GM19395 (cell line): ENCODE measurements around the gene APOL4.
"Not testable (repeated sequence)": the region's sequence is repeated elsewhere in the genome, so short reads cannot be mapped to it uniquely, and the experiment has no call there.

Experiments
- ATAC-seq: cut with Tn5 transposase; IDR thresholded peaks from one replicate; pipeline ENCODE4 v1.9.1; 2021; ENCODE audit warnings: mild to moderate bottlenecking, moderate library complexity; ENCODE audit not compliant: unreplicated experiment

APOL4 gene

DNA sequence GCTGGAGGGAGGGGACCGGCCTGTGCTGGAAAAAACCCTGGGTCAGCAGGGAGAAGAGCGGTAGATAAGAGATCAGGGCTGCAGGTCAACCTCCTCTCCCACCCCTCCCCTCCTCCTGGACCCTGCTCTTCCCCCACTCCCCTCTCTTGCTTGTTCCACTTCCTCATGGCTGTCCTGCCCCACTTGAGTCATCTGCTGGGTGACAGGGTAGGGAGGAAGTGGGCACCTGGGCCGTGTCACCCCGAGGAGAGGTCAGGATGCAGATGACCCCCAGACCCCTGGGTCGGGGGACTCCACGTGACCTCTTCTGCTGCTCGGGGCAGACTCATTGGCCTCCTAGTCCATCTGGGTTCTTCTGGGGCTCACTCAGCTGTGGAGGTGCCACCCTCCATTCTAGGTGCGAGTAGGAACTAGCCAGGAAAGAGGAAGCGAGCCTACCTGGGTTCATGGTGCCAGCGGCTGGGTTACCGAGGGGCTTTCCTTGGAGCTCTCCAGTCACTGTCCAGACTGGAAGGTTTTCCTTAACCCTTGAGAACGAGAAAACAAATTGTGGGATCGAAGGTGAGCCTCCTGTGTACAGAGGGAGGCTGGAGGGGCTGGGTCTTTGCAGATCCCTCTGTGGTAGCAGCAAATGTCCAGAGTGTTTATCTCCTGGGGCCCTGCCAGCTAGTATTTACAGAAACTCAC lies 31.2 kb upstream of the APOL4 start:
- no peak for ATAC-seq

DNA sequence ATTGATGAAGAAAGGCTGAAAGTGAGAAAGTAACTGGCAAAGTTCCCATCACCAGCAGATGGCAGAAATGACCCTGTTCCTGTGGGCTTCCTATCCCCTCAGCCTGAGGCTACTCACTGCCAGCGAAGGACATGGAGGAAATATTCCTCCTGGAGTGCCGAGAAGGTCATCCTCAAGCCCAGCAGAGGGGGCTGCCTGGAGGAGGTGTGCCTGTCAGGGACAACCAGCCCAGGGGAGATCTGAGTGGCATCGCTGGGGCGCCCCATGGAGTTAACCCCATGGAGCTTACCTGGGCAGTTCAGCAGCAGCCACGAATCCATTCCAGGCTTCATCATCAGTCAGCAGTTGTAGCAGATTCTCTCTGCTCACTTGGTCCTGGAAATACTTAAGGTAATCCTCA lies 29.4 kb upstream of the APOL4 start:
- not testable (repeated sequence) for ATAC-seq

DNA sequence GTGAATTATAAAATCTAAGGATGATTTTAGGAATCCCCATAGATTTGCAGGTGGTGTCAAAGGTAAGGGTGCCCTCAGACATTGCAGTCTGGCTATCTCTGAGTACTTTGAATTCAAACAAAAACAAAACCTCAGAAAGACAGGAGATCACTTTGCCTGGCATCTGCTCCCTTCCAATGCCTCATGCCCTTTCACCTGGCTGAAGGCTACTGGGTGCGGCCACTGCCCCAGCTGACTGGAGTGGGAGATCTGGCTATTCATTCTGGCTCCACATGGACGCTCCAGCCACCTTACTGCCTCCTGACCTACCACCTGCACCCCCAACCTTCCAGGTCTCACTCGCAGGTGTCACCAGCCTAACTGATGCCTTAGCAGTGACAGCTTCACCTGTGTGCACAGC lies 28.0 kb upstream of the APOL4 start:
- not testable (repeated sequence) for ATAC-seq

DNA sequence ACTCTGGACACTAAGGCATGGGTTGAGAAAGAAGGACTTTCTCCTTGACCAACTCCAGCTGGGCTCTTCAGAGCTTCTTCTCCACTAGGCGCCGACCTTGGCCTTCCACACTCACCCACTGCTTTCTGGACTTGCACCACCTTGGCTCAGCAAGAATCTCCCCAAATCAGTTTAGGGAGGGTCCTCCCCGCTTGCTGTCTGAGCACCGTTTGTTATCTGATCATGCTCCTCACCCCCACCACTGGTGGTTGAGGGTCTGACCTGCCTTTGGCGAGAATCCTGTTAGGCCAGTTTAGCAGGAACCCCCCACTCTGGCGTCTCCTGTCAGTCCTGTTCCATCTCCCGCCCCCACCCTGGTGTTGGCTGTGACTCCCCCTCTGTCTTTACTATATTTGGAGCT lies 27.3 kb upstream of the APOL4 start:
- ATAC-seq: no peak

DNA sequence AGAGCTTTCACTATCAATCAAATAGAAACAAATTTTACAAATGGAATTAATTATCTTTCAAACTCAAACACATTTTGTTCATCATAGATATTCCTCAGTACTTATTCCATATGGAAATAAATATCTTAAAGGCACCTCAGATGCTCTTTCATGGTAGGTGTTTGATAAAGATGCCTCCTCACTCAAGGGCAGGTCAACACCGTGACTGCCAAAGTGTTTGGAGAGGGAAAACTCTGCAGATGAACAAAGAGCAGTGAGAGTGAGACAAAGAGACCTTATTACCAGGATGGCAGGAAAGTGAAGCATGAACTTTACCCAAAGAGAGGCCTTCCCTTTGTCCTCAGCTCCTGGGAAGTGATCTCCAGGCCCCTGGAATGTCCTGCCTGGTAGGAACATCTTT lies 26.8 kb upstream of the APOL4 start:
- ATAC-seq: not testable (repeated sequence)

DNA sequence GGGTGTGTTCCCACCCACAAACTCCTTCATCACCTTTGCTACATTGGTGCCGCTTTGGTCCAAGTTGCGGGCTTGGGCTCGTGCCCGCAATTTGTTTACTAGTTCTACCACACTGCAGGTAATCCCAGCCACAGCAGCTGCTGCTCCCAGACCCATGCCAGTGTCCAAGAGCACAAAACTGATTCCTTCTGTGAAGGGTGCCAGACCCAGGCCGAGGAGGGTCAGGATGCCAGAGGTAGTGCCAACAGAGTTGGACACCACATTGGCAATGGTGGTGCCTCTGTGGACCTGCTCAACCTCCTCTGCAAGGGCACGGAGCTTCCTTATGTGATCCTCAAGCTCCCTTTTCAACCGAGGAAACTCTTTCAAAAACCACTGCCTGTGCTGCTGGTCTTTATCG lies 26.2 kb upstream of the APOL4 start:
- no peak for ATAC-seq

DNA sequence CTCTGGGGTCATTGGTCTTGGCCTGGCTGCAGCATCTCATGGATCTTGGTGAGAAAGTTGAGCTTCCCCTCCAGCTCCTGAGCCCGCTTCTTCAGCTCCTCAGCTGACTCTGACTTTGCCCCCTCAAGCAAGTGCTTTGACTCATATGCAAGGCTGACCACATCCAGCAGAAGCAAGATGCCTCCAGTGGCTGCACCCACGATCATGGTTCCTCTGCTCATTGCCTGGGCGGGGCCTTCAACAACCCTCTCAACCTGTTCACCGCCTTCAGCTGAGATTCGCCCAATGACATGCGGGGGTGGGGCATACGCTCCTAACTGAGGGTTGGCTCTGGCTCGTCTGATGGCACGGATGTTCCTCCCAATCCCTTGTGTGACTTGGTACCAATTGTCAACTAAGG lies 25.8 kb upstream of the APOL4 start:
- no peak for ATAC-seq

DNA sequence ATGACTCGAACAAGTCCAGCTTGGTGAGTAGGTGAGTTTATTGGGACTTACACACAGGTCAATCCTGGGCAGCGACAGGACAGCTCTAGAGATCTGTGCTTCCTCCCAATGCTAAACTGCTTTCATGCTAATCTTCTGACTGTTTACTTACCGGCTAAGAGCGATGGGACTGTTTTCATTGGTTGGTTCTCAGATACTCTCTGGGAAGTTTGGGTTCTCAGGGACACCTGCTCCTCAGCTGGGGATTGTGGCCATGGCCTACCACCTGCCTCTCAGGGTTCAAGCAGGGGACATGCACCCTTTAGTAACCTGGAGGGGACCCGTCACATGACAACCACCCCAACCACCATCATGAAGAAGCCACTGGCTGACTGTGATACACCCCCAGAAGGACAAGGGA lies 24.6 kb upstream of the APOL4 start:
- no peak for ATAC-seq

DNA sequence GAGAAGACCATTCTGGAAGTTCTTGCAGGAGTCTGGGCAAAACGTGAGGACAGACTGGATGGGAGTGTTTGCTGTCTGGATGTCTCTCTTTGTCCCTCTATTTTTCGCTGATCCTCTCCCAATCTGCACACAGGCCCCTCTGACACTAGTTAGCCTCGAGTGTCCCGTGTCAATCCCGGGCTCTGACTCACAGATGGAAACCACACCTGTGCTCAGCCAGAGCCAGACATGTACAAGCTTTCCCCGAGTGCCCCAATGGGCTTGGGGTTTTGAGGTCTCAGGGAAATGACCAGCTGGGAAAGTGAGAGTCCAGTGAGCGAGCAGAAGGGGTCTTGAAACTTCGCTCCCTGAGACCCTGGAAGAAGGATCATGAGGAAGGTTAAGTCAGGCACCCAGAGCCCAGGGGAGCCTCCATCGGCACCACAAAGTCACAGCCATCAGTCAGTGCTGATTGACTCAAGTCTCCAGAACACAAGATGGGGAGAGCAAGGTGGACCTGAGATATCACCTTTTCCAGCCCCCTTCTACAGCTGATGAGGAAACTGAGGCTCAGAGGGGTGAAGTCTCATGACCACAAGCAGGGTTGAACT lies 23.8 kb upstream of the APOL4 start:
- ATAC-seq: no peak

DNA sequence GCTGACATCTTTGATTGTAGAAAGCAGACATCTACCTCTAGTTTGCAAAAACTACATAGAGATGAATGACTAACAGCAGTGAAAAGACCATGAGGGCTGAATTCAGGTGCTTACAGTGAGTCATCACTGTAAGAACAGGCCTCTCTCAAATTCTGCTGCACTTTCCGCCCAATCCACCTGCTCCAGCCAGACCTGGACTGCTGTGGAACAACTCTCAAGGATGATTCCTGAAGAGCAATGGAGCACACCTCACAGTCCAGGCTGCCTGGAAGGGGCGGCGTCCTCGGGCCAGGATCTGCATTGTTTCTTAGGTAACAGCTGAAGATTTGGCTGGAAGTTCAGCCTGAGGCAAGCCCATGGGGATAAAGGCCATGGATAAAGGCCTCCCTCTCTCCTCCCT lies 22.6 kb upstream of the APOL4 start:
- no peak for ATAC-seq

DNA sequence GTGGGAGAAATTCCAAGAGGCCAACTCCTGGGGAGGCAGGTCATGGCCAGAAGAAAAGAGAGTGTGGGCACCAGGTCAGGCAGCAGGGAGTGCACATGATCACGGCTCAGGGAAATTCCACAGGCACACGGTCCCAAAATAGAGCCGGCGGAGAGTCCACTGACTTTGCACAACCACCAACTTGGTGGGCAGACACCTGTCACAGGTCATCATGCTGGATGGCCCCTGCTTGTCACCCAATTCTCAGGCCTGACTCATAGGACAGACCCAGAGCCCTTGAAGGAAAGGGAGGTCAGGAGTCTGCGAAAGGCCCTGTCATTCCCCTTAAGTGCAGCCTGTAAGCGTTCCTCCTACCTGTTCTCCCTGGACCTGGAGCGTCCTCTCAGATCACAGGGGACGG lies 21.9 kb upstream of the APOL4 start:
- no peak for ATAC-seq

DNA sequence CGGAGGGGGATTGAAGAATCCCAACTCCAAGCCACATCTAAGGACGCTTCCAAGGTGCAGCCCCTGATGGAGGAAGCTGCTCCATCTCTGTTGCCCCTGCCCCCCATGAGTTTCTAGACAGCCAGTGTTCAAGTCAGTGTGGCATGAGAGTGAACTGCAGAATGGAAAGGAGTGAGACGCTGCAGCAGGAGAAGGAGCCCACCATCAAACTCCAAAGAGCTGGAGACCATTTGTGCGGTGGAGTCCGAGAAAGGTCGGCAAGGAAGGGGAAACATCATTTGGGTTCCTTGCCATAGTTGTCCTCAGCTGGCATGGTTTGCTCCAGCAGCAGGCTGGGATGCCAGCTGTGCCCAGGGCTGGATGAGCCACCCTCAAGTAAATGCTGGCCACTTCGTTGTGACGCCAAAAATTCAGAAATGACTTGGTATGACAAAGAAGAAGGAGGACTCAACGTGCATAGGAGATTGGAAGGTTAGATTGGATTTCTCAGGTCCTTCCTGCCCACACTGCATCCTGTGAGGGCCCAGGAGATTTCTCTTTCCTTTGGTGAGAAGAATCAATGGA lies 21.4 kb upstream of the APOL4 start:
- ATAC-seq: no peak

DNA sequence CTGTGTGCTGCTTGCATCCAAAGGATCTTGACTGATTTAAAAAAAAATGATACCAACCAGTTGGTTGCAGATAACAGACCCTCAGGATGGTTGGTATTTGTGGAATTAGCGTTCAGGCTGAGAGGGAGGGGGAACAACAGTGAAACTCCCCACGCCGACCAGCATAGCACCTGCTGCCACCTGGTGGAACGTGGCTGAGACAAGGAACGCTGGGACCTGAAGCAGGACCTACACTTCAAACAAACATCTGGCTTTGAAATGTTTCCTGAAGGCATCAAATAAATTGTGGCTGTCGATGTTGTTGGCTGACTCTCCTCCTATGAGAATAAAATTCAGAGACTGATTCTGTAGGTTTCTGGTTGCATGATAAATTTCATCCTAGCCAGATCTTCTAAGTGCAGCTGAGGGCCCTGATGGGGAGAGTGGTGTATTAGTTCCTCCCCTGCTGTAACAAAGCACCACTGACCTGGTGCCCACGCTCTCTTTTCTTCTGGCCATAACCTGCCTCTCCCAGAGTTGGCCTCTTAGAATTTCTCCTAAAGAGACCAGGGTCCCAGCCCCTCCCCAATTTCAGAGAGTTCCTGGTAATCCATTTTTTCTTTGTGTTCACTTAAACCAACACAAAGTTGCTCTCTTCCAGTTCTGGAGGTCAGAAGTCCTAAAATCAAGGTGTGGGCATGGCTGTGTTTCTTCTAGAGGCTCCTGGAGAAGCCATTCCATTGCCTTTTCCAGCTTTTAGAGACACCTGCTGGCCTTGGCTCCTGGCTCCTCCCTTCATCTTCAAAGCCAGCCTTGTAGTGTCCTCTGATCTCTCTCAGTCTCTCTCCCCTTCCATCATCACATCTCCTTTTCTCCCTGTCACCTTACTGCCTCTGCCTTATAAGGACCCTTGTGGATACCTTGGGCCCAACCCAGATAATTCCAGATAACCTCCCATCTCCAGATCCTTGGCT lies 20.5 kb upstream of the APOL4 start:
- no peak for ATAC-seq

DNA sequence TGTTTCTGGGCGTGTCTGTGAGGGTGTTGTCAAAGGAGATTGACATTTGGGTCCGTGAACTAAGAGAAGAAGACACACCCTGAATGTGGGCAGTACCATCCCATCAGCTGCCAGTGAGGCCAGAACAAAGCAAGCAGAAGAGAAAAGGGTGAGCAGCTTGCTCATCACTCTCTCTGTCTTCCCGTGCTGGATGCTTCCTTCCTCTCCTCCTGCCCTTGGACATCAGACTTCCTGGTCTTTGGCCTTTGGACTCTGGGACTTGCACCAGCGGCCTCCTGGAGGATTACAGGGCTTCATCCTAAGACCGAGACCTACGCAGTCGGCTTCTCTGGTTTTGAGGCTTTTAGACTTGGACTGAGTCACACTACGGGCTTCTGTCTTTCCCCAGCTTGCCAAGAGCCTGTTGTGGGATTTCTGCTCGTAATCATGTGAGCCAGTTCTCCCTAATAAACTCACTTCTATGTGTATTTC lies 18.9 kb upstream of the APOL4 start:
- ATAC-seq: no peak

DNA sequence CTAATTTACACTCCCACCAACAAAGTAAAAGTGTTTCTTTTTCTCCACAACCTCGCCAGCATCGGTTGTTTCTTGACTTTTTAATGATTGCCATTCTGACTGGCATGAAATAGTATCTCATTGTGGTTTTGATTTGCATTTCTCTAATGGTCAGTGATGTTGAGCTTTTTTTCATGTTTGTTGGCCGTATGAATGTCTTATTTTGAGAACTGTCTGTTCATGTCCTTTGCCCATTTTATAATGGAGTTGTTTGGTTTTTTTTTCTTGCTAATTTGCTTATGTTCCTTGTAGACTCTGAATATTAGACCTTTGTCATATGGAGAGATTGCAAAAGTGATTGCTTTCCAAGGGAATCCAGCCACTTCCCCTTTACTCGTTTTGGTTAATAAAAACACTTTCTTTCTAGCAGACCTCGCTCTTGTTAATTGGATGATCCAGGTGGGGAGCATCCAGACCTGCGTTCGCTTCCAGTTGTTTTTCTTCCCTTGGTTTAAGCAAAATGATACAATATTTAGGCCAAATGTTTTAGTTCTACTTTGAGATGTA lies 17.1 kb upstream of the APOL4 start:
- ATAC-seq: no peak

DNA sequence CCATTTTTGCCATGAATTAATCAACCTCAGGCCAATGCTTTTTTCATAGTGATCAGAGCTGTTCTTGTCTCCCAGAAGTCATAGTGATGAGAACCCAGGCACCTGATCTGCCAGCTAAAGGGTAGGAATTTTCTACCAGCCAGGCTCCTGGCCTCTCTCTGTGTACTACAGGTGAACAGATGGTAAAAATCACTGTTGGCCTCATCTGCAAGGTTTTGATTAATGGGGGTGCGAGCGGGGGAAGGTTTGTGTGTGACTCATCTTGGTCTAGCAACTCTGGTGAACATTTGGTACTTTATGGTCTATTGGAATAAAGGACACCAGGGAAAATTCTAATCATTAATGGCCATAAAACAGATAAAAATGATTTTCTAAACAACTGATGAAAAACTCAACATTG lies 14.4 kb upstream of the APOL4 start:
- ATAC-seq: no peak

DNA sequence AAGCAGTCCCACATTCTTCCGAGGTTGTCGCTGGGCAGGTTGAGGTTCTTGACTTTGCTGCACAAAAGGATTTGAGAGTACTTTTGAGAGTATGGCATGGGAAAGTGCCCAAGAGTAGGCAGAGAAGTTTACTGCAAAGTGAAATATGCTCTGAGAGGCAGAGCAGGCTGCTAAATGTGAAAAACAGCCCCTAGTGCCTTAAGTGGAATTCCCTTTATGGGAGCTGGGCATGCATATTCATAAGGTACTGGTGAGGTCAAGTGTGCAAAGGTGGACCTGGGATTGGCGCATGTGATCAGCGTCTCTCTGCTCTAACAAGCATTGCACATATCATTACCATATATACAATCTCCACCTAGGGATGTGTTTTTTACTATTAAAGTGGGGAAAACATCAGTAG lies 12.0 kb upstream of the APOL4 start:
- ATAC-seq: no peak

DNA sequence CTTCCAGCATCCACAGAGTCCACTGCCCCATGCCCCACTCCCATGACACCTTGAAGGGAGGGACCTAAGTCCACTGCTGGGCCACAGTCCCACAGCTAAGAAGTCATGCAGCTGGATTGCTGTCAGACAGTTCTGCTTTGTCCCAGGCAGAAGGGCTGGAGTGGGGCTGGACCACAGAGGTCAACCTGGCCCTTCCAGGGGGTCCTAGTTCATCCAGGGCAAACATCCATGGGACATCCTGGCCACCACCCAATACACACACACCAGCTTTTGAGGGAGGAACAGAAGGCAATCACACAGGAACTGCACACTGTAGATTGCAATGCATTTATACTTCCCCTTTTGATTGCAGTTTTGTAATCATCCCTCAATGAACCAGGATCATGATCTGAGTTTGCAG lies 11.3 kb upstream of the APOL4 start:
- no peak for ATAC-seq

DNA sequence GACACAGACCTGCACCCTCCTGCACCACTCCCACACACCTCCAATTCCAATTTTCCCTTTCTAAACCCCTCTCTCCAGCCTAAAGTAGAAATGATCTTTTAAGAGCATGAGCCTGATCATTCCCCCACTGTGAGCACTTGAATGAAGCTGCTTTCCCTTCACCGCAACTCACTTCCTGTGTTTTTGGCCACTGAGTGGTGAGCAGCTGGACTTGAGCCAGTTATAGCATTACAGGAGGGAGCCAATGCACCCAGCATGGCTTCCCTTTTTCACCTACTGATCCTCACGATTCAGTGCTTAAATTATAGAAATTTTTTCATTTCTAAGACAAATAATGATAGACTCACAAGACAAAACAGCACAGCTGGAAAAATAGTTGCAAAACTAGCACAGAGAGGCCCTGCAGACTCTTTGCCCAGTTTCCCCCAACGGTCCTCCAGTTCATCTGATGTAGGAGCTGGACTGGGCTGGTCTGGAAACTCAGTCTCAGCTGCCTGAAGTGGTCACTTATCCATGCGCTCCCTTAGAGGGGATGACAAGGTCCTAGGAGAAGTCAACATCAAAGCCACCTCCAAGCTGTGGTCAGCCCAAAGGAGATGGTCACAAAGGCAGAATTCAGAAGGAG lies 9.7 kb upstream of the APOL4 start:
- no peak for ATAC-seq

DNA sequence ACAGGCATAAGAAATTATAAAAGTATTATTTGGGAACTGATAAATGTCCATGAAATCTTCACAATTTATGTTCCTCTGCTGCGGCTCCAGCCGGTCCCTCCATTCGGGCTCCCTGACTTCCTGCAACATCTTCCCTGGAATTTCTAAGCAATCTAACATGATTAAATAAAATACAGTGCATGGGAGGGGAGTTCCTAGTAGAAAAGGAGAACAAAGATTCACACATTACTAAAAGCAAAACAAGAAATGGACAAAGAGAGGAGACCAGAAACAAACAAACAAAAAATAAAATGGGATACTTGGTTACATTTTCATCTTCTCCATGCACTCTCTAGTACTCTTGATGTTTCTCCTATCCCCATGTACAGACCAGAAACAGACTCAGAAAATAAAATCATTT lies 8.6 kb upstream of the APOL4 start:
- no peak for ATAC-seq

DNA sequence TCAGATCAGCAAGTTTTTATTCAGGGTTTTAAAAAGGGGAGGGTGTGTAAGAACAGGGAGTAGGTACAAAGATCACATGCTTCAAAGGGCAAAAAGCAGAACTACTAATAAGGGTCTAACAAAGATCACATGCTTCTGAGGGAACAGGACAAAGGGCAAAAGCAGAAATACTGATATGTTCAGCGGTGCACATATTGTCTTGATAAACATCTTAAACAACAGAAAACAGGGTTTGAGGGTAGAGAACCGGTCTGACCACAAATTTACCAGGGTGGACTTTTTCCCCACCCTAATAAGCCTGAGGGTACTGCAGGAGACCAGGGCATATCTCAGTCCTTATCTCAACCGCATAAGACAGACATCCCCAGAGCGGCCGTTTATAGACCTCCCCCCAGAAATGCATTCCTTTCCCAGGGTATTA lies 7.9 kb upstream of the APOL4 start:
- not testable (repeated sequence) for ATAC-seq
